Measurements from ENCODE around the gene EMX1.

EMX1 gene

DNA sequence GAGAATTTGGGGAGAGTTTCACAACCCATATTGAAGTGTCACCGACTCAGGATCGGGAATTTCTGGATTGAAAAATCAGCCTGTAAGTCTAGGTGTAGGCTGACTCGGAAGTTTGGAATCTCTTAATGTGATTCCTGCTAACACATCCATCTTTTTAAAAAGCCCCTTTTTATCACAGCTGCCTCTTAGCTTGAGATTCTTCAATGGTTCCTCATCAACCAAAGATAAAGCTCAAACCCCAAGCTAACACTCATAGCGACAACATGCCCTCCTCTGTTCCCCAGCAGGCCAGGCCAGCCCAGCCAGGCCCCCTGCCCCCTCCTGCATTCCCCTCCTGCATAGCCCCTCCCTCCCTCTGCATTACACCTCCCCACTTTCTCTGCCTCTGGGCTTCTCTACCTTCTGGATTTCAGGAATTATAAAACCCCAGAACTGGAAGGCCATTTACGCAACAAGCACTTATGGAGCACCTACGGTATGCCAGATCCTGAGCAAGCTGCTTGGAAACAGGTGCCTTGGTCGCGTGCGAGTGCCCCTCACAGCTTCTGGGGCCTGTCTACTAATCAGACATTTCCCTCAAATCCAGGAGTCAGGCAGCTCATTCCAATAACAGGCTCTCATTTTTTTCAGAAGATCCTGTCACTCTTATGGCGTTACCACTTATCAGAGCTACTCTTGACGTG is 63.4 kb downstream of the EMX1 start:
- no peak for DNase-seq (ENCODE audit: low read depth)

DNA sequence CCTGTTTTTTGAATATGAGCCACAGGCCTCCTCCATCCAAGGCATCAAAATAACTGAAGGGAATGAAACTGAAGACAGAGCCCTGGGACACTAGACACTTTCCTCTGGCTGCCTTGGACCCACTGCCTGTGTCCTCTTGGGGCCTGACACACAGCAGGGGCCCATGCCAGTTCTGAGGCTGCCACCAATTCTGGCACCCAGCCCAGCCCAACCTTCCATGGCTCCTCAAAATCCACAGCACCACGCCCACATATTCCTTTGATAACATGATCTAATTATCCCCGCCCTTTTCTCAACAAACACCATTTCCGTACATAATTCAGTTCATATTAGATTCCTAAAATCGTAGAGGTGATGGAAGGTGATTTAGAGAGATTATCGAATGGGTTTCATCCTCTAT is 64.2 kb downstream of the EMX1 start:
- DNase-seq (ENCODE audit: low read depth) = no peak

DNA sequence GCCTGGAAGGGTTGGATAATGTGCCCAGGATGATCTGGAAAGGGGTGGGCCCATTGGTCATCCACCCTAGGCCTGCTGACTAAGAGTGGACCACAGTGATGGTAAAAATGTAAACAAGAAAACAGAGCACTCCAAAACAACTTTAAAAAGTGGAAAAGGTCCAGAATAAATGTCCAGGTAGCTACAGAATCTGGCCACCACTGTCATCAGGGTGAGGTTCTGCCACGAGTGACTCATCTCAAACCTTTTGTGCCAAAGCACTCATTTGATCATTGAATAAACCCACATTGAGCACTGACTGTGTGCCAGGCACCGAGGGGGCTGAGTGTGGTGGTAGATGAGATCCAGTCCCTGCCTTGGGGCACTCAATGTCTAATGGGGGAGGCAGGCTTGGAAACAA is 64.9 kb downstream of the EMX1 start:
- no peak for DNase-seq (ENCODE audit: low read depth)

DNA sequence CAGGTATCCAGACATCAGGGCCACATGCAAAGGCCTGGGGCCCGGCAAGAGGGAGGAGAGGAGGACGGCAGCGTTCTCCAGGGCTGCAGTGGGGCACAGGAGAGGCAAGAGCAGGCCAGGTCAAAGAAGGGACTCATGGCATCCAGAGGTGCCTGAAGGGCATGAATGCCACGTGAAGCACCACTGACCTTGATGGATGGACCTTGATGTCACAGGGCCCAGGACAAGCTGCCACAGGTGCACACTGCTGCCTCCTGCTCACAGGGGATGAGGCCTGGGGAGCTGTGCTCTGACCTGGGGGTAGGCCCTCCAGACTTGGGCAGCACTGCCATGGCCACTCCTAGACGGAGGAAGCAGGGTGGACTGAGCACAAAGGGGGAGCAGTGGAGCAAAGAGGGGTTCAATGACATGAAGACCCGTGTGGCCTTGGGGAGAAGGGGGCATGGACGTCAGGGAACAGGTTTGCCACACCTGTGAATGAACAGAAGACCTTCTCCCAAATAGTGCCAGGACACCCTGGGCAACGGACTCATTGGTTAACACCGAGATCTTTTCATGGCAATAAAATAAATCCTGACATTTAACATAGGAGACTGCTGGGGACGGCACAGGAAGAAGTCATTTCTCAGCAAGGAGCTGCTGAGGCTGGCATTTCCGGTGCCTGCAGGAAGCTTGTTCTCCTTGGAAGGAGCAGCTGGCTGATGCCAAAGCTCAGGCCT is 65.6 kb downstream of the EMX1 start:
- DNase-seq (ENCODE audit: low read depth) = no peak

DNA sequence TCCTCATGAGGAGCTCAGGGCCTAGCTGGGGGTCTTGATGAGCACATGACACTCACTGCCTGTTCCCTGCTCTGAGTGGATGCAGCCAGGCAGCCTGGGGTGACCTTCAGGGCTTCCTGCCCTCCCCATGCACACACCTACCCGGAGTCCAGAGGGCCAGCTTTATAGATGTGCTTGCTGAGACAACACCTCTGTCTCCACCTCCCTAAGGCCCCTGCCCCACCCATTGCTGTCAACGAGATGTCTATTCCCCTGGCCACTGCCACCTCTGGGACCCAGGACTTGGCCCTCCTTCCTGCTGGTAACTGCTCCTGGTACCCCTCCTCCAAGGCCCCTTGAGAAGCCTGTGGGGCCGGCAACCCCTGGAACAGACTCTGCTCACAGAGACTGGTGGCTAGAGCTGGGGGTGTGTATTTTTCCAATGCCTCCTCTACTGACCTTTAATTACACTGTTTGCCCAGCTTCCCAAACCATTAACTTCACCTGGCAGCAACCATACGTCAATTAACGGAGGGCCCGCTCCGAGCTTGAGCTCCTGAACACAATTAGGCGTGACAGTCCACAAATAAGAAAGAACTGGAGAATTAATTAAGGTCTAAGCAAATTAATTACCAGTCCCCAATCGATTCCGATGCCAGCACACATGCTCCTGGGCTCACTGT is 66.3 kb downstream of the EMX1 start:
- no peak for DNase-seq (ENCODE audit: low read depth)

DNA sequence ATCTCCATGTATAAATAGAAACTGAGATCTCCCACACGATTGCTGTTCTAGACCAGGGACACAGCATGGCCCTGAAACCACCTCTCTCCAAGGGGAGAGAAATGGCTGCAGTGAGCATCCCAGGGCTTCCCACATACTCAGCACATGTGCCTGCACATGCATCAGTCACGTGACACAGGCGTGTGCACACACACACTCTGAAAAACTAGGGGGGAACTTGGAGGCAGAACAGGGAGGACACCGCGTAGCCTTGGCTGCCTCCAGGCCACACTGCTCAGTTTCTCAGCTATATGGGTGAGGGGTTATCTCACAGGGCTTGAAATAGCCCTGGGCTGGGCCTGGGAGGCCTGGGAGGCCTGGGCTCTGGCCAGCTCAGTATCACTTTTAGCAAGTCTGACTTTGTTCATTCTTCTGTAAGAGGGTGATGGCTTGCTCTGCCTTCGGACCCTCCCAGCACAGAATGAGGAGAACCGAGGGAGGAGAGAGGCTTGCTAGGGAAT is 66.9 kb downstream of the EMX1 start:
- no peak for DNase-seq (ENCODE audit: low read depth)
